ENCODE results near the gene MAN2B1.
"Not testable (repeated sequence)": the region's sequence is repeated elsewhere in the genome, so short reads cannot be mapped to it uniquely, and the experiment has no call there.

MAN2B1 gene

GRCh38 chr19:12623361-12624031 lies 43.0 kb downstream of the MAN2B1 start:
- no peak for DNase-seq (ENCODE audit: low read depth in 1 of 2, low spot score in 1 of 2)

- not testable (repeated sequence) for DNase-seq (ENCODE audit: low read depth in 1 of 2, low spot score in 1 of 2)
These were observed 45.1 kb downstream of the MAN2B1 start for GRCh38 chr19:12621253-12622024.

- DNase-seq (ENCODE audit: low read depth in 1 of 2, low spot score in 1 of 2): no peak
These were observed 48.9 kb downstream of the MAN2B1 start for GRCh38 chr19:12617646-12618045.

- DNase-seq (ENCODE audit: low read depth in 1 of 2, low spot score in 1 of 2): no peak
These were observed 55.2 kb downstream of the MAN2B1 start for GRCh38 chr19:12611361-12611699.

DNA sequence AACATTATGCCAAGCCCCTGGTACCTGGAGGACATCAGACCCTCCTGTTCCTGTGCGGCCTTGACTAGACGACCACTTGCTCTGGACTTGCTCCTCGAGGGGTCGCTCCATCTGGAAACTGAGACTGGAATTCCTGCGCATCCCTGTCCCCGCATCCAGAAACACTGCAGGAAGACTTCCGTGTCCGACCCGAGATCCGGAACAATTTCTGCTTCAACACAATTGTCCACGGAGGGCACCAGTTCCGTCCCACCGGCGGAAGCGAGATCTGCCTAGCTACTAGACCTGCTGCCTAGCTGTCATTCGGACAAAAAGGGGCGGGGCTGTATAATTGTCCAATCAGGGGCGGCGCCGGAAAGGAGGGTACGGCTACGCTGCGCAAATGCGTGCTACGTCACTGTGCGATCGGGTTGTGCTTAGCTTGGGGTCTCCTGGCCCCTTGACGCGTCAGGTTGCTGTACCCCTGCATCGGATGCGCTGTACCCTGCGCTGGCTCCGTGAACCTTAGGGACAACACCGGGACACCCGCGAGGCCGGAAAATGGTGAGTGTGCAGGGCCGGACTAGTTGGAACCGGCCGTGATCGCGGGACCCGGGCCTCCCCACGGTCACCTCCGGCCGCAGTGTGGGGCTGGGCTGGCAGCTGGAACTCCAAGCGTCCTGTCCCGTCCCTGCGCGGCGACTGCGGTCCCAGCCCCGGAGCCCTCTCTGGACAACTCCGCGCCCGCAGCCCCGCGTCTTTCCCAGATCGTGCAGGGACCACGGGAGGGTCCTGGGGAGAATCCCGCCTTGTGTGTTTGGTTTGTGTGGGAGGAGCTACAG lies 55.8 kb downstream of the MAN2B1 start, which contains the start of the genes ZNF490 and ZNF791:
ZNF490 (minus strand) TSS at position 274 of the 821 bp plus-strand sequence; CDS start at position 141, 133 bp downstream.
ZNF791 (plus strand) TSS at position 381 of the 821 bp plus-strand sequence; CDS start at position 541, 160 bp downstream.
- peak; percentile 86 to 91 for DNase-seq (ENCODE audit: low read depth in 1 of 2, low spot score in 1 of 2)

GRCh38 chr19:12607631-12608030 lies 58.9 kb downstream of the MAN2B1 start:
- DNase-seq (ENCODE audit: low read depth in 1 of 2, low spot score in 1 of 2): no peak

GRCh38 chr19:12606796-12607195 lies 59.7 kb downstream of the MAN2B1 start:
- no peak for DNase-seq (ENCODE audit: low read depth in 1 of 2, low spot score in 1 of 2)

DNA sequence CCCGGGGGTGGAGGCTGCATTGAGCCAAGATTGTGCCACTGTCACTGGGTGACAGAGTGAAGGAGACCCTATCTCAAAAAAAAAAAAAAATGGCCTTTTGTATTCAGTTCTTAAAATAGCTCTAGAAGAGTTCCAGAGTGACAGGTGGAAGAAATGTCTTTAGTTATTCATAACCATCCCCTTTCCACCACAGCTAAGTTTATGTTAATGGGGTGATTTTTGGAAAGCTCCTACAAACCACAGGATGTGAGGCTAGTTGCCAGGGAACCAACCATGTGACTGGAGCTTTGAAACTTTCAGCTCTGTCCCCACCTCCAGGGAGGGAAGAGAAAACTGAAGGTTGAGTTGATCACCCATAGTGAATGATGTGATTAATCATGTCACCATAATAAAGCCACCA lies 62.8 kb downstream of the MAN2B1 start:
- no peak for DNase-seq (ENCODE audit: low read depth in 1 of 2, low spot score in 1 of 2)

DNA sequence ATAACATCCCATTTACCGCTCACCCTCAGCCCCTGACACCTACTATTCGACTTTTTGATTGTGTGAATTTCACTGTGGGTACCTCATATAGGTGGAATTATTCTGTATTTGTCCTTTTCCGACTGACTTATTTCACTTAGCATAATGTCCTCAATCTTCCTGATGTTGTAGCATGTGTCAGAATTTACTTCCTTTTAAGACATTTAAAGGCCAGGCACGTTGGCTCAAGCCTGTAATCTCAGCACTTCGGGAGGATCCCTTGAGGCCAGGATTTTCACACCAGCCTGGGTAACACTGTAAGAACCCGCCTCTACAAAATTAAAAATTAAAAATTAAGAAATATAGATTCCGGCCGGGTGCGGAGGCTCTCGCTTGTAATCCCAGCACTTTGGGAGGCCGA lies 68.9 kb downstream of the MAN2B1 start:
- DNase-seq (ENCODE audit: low read depth in 1 of 2, low spot score in 1 of 2): no peak

DNA sequence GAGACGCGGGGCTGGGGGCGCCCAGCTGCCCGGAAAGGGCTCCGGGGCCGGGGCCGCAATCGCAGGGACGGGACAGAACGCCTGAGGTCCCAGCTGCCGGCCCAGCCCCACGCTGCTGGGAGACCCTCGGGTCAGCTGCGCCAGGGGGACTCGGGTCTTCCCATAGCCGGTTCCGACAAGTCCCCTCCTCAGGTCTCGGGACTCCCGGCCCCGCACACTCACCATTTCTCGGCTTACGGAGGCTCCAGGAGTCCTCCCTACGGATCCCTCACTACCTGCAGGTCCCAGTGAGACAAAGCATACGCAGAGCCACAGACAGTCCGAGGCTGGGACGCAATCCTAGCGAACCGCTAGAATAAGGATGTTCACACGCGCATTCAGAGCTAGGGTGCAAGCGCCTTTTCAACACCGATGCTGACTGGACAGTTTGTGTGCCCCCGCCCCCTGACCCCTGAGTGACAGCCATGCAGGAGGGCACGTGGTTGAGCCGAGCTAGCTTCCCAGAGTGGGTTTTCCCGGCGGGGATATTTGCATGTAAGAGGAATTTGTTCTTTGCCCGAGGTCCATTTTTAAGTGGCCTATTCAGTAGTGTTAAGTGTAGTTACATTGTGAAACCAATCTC lies 69.5 kb downstream of the MAN2B1 start:
- DNase-seq (ENCODE audit: low read depth in 1 of 2, low spot score in 1 of 2): no peak

Data from stimulated activated CD4-positive, alpha-beta T cell treated with anti-CD3 and anti-CD28 coated beads, Interleukin-15, amount 100 ng/mL, for 1 hour (primary cell).